22Rv1 (cell line): Measurements from ENCODE around the gene SLC9A7.

Experiments used
- CTCF ChIP-seq: fragments of 450-650 bp; IDR thresholded peaks from 2 replicates; pipeline ENCODE4 v1.5.1; 2017; ENCODE audit warnings: mild to moderate bottlenecking
- ZFX ChIP-seq: fragments of 450-650 bp; IDR thresholded peaks from 2 replicates; pipeline ENCODE4 v1.6.1; 2017; ENCODE audit warnings: antibody characterized with exemption, borderline replicate concordance

- TF ChIP-seq CTCF (no peak), ZFX (no peak)
These were observed 15.9 kb downstream of the SLC9A7 start for GRCh38 chrX:46743046-46743445.
